ENCODE results near the gene TACSTD2.
"Not testable (repeated sequence)": the region's sequence is repeated elsewhere in the genome, so short reads cannot be mapped to it uniquely, and the experiment has no call there.

The TACSTD2 gene

DNA sequence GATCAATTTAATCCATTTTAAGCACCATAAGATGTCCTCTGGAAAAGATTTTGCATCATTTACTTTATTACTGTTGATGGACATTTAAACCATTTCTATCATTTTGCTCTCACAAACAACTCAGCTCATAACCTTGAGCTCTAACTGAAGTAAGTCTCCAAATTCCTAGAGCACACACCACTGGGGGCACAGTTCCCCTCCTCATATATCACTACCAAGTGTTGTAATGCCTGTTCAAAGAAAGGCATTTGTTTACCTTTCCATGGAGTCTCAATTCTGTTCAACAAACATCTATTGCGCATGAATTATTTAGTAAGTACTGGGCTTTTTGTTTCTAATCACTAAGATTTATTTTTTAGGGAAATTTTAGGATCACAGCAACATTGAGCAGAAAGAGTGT lies 21.7 kb downstream of the TACSTD2 start:
- DNase-seq = no peak

DNA sequence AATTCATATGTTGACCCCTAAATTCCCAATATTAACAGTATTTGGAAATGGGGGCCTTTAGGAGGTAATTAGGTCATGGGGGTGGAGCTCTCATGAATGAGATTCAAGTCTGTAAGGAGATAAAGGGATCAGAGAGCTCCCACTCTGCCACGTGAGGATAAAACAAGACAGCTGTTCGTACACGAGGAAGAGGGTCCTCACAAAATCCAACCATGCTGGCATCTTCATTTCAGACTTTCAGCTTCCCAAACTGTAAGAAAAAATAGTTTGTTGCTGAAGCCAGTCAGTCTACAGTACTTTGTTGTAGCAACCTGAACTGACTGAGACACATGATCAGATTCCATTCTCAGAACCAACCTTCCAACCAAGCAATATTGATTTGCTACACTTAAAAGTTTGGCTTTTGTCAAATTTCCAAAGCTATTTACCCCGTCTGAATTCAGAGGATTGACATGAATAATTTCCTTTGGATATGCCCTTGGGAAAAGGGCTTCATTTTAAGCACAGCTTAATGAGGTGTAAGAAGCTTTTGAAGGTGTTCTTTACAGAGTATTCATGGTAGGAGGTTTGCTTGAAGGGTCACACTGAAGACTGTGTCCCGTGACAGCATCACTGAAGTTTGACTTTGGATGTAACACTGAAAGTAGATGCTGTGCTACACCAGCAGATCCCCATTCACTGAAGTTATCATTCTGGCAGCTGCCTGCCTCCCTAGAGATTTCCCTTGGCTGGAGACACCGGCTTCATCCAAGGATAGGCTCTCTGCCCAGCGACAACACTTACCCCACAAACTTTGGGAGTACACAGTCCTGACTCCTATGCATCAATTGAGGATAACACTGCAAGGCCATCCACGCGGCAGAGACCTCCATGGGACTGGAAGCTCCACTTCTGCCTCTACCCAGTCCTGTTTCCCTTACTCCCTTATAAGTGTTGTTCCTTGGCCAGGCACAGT lies 25.6 kb downstream of the TACSTD2 start:
- DNase-seq = peak in 1 of 2 experiments; percentile 25

DNA sequence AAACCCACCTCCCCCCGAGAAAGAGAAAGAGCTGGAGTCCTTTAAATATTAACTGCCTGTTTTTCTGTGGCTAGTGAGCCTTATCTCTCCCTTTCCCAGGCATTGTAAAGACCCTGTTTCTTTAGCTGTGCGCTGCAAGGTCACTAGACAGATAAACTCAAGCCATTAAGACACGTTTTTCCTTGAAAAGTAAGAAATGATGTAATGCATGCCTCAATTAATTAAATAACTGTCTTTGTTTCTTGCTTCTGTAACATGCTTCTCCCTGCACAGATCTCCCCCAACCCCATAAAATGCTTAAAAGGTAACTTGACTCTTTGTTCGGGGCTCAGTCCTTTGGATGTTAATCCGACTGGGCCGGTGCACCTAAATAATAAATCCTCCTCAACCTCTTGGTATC lies 27.8 kb downstream of the TACSTD2 start:
- not testable (repeated sequence) for DNase-seq

DNA sequence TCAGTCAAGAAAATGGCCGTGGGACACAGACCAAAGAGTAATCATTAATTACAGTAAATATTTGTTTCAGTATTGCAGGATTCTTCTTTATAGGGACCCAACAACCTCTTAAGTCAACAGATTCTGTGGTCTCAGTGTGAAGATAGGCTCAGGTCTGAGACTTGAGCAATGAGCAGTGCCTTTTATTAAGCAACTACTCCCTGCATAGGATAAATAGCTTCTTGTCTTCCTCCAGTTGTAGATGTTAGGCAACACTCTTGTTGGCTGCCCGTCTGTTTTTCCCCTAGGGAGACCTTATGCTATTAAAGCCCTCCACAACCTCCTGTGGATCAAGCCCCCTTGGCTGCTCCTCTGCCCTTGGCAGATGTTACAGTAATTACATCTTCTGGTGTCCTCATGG lies 28.7 kb downstream of the TACSTD2 start:
- peak; percentile 75 to 93 for DNase-seq

DNA sequence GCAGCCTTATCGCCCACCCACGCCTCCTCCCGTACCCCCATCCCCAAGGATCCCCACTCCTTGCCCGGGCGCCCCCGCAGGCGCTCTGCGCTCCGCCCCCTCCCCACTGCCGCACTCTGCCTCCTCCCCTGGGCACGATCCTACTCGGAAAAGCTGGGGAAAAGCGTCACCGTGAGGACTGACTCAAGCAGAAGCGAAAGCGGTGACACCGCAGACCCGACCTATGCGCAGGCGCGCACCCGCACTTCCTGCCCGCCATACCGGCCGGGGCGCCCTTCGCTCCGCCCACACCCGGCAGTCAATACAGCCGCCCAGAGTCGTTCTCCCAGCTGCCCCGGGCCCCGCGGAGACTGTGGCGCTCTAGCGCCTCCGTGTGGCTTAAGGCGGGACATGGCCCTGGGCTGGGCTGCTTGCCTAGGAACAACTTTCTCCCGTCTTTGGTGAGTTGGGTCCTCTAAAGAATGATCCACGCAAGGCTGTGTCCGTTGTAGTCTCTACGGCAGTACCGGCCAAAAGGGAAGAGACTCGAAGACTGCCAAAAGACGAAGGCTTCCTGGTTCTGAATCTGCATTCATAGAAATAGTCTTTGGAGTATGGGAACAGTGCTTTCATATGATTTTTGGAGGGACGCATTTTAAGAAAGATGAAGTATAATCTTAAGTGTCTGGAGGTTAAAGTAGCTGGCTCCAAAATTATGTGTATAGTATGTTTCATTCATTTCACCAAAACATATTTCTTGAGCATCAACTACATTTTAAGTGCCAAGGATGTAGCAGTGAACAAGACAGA lies 30.3 kb downstream of the TACSTD2 start, which contains the start of gene OMA1:
Gene OMA1, minus strand, starts transcription at position 207 of the 789 bp plus-strand sequence. CDS start 7,432 bp downstream, outside the sequence.
- peak; percentile 88 to 94 for DNase-seq

DNA sequence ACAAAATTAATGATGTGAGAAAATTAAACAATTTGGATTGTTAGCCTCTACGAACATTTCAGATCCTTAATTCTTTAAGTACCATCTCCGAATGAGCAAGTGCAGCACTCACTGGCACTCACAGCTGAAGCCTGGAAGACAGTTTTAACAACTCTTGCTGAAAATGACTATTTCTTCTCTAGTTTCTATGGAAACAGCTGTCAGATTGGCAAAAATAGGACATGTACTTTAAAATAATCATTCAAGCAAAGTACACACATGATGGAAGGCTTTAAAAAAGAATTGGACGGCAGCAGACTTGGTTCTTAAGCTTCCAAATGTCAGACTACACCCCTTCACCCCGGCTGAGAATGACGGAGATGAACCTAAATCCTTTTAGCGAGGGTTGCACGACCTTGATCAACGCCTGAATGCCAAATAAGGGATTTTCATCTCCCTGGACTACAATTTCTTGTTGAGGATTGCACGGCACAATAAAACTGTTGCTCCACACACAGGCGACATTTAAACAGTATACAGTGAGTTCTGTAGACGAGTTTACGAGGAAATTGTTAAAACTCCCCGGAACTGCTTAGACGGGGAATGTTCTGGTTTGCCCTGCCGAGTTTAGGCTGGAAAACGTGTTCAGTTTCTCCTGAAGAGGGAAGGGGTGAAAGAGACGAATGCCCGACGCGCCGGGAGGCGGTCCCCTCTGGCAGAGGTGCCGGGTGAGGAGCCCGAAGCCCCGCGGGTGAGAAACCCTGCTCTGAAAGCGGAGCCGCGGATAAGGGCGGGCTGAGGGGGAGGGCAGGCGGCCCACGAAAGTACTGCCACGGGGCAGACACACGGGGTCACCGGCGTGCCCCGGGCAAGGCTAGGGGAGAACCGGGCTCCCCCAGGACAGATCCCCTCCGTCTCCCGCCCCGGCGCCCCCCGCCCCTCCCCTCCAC lies 31.2 kb downstream of the TACSTD2 start:
- DNase-seq = peak; percentile 41 to 71

DNA sequence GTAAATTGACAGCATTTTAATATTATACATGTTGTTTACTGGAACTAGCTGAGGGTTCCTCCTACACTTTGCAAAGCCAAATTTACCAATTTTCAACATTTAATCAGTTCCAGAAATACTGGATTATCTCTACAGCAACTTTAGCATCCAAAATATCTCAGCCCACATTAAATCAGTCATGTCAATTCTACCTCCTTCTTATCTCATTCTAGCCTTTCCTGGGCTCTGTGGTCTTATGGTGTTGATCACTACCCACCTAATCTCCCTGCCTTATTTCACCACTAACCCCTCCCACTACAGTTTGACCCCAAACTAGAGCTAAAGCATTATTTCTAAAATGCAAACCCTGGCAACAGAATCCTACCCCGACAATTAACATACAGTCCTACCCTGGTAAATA lies 33.8 kb downstream of the TACSTD2 start:
- DNase-seq = no peak

DNA sequence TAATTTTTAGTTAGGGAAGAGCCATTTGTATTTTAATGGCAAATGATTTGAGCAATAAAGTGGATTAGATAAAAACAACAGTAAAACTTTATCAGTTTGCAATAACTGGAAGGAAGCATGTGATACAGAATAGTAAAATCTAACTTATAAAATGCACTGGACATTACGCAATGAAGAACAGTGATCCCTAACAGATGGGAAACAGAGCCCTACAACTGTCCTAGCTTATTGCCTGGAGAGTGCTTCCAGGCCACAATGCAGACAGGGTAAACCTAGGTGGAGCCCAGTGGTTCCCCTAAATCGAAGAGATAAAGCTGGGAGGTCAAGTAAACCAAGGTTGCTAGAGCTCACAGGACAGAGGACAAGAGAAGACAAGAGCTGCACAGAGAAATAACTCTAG lies 37.5 kb downstream of the TACSTD2 start:
- DNase-seq = no peak

DNA sequence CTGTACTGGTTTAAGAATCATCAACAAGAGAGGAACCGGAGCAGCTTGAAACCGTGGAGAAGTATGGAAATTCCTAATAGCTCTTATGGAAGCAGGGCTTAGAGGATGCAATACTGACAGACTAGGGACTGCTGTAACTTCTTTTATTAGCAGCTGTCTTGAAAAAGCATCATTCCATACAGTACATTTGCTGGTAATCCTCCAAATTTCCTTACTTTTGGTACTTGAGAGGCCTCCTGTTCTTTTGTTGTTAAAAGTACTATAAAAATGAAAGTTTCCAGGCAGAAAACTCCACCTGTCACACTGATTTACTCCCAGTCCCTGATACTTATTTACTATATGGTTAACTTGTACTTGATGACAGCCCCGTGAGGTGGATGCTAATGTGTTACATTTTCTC lies 38.2 kb downstream of the TACSTD2 start:
- no peak for DNase-seq

DNA sequence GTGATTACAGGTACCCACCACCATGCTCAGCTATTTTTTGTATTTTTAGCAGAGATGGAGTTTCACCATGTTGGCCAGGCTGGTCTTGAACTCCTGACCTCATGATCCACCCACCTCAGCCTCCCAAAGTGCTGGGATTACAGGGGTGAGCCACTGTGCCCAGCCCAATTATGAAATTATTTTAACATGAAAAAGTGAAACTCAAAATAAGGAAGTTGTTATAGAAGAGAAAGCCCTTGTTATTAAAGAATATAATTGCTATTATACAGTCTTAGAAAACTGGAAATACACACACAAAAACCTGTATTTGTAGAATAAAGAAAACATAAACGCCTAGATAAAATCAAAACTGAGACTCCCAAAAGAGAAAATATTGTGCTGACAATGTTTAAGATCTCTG lies 45.2 kb downstream of the TACSTD2 start:
- DNase-seq = not testable (repeated sequence)

DNA sequence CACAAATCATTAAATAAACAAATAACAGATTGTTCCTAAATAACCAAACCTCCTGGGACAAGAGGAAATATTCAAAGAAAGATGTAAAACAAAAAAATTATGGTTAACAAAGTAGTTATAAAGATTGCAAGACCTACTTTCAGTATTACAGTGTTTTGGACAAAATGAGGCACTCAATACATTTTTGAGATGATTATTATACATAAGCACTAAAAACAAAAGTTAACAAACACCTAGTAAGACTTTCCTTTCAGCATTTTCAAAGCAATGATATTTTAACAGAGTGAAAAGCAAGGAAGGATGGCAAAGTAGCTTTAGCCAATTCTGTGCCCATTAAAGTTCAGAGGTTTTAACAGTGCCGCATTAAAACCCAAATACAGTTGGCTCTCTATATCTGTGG lies 47.8 kb downstream of the TACSTD2 start:
- DNase-seq = no peak

DNA sequence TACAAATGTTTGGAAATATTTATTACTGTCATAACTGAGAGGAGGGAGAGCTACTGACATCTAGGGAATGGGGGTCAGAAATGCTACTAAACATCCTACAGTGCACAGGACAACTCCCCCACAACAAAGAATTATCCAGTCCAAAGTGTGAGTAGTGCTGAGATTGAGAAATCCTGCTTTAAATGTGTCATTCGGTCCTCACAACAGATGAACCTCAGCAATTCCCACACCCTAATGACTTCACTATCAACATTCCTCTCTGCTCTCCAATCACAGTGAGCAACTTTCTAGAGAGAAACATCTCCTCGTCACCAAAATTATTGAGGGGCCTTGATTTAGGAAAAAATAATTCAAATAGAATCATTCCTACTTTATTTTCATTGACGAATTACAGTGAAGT lies 48.5 kb downstream of the TACSTD2 start:
- no peak for DNase-seq

Measured in NCI-H524 (cell line).